Stimulated activated CD8-positive, alpha-beta memory T cell treated with anti-CD3 and anti-CD28 coated beads, Interleukin-4, amount 100 ng/mL, for 1 hour (primary cell): ENCODE data around the gene ZNRF3.
A peak's percentile ranks its signal among the peaks of the same experiment; 100 is the strongest.
"Not testable (repeated sequence)": the region's sequence is repeated elsewhere in the genome, so short reads cannot be mapped to it uniquely, and the experiment has no call there.

Experiments
- DNase-seq, 2 donors: peaks; one replicate each; pipeline ENCODE4 v3.0.0-alpha.2; 2020; ENCODE audit warnings: low read depth in 2 of 2, low spot score in 1 of 2

Gene ZNRF3

DNA sequence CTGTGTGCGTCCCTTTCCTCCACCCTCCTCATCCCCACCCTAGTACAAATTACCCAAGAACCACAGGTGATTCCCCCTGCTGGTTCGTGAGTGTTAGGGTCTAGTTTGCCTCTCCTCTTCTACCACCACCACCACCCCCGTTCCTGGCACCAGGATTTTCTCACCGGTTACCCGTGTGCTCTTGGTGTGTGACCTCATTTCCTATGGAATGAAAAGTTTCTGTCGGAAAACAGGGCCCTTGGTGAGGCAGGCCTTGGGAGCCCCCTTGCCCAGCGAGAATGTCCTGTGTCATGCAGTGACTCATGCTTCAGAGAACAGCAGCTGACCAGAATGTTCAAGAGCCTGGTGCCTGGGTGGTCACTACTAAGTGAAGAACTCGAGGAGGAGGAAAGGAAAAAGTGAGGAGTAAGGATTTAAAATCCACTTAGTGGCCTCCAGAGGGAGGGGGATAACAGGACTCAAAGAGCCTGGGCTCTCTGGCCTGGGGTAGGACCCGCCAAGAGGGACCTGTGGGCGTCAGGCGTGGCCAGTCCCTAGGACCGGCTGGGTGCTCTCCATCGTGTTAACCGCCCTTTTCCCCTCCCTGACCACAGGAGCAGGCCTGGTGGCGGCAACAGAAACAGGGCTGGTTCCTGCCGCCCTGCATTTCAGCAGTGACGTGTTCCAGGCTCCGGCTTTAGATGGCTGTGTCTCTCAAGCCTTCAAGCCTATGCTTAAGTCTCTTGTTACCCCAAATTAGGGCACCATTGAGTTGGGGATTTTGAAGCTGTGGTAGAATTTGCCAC lies 148.0 kb downstream of the ZNRF3 start:
- DNase-seq, result no peak

- no peak for DNase-seq
Observed at GRCh38 chr22:29032014-29032475, 148.7 kb downstream of the ZNRF3 start.

GRCh38 chr22:29032584-29032983 lies 149.2 kb downstream of the ZNRF3 start:
- DNase-seq, result no peak

DNA sequence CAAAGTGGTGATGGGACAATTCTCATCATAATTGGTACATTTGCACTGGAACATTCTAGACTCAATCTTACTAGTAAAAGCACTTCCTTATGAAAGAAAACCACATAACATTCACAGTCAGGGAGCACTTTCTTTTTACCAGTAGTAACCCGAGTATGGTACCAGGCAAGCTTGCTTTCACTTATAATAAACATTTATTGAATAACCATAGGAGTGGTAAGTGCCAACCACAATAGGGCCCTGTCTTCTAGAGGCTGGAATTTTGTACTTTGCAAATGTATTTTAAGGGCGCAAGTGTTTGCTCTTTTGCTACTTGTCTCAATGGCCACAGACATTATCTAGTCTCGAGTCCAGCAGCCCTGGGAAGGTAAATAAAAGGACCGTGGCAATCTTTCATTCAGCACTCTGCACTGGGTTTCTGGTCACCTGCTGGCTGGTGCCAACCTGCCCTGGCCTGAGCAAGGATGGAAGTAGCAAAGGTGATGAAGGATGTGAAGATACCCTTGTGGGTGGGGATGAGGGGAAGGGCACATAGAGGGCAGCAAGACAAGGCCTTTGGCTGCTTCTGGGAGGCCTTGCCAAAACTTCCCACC lies 154.1 kb downstream of the ZNRF3 start:
- no peak for DNase-seq

DNA sequence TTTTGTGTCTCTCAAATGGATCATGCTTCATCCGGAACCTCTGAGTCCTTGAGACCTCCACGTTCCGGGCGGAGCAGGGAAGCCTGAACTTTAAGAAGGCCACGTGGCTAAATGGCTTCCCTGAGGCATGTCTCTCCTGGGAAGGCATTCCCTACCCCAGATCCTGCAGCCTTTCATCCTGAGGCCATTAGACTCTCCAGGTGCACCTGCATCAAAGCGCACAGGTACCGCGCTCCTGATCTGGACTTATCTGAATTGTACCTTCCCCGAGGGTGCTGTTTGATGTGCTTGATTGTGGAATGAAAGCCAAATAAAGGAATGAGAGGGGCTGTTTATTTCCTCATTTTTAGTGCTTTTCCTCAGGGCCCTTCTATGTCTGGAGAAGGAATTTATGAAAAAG lies 155.8 kb downstream of the ZNRF3 start:
- DNase-seq, result no peak

- not testable (repeated sequence) for DNase-seq
Observed at GRCh38 chr22:29039684-29040083, 156.3 kb downstream of the ZNRF3 start.

- DNase-seq, result peak; percentile 35 to 41
Observed at GRCh38 chr22:29040385-29041275, 157.3 kb downstream of the ZNRF3 start.

DNA sequence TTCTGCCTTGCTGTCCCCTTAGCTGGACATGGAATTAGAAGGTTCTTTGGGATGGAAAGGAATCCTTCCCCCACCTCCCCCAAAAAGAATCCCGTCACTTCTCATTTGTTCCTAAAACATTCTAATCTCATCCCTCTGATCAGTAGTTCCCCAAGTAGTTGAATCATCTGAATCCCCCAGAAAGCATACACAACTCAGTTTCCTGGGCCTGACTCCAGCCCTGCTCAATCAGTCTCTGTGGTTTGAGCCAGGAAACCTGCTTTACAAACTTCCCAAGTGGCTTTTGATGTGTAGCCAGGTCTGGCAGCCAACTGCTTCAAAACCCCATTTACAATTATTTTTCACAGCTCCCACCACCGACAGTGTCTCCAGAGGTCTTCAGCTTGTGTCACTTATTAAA lies 158.0 kb downstream of the ZNRF3 start:
- no peak for DNase-seq

DNA sequence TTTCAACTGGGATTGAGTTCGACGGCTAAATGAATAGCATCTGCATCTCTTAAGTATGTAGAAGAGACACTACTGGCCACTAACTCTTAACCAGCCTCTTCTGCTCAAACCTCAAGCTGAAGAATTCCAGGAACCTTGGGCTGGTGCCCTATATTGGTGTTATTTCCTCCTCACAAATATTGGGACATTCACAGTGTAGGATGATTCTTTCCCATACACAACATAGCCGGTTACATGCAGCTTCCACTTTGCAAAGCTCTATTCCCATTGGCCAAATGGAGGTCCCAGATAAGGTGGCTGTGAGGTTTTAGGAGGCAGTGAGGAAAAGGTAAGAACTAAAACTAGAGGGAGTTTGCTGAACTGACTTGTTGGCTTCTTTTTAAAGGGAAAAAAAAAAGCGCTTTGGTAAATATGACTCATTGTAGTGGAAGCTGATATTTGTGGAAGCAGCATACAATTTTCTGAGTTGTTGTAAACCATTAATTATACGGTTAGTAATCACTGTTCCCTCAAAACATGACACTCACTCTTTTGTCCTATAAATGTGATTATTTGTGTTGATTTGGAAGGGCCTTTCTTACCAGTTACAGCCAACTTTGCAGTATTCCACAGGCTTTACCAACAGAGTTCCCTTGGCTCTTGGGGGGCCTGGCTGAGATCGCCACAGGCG lies 160.7 kb downstream of the ZNRF3 start:
- DNase-seq, result no peak

DNA sequence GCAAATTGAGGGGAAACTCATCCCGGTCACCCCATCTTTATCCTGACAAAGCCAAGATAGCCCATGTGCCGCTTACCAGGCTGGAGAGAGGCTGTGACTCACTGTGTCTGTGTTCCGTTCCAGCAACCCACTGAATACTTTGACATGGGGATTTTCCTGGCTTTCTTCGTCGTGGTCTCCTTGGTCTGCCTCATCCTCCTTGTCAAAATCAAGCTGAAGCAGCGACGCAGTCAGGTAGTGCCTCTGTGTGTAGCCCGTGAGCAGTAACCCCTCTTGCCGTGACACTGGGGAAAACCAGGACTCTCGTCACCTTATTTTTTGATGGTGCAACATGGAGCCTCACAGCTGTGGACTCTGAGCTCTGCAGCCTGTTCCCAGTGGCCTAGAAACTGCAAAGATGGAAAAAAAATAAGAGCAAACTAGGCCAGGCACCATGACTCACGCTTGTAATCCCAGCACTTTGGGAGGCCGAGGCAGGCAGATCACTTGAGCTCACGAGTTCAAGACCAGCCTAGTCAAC lies 161.3 kb downstream of the ZNRF3 start:
- no peak for DNase-seq

- no peak for DNase-seq
Observed at GRCh38 chr22:29048822-29049654, 165.7 kb downstream of the ZNRF3 start.

GRCh38 chr22:29049655-29050263 lies 166.4 kb downstream of the ZNRF3 start:
- DNase-seq, result no peak

- DNase-seq, result no peak
Observed at GRCh38 chr22:29050457-29050856, 167.1 kb downstream of the ZNRF3 start.

GRCh38 chr22:29053048-29053702 lies 169.8 kb downstream of the ZNRF3 start:
- no peak for DNase-seq

DNA sequence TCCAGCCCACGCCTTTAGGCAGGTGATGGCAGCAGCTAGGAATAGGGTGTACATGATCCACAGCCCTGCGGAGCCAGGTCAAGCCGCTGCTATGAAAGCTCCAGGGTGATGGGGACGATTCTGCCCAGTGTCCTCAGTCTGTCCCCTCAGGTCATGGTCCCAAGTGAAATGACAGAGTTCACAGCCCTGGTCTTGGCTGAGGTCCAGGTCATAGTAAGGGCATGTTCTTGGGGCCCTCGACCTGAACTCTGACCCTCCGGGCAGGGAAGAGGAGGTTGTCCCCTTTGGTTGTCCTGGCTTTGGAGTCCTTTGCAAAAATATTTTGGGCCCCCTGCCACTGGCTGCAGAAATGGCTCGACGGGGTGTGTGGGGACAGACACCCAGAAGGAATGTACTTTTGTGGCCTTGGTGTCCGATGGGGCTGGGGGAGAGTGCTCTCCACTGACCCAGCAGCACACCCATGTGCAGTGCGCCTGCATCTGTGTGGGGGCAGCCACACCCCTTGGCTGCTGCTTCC lies 170.9 kb downstream of the ZNRF3 start:
- no peak for DNase-seq

DNA sequence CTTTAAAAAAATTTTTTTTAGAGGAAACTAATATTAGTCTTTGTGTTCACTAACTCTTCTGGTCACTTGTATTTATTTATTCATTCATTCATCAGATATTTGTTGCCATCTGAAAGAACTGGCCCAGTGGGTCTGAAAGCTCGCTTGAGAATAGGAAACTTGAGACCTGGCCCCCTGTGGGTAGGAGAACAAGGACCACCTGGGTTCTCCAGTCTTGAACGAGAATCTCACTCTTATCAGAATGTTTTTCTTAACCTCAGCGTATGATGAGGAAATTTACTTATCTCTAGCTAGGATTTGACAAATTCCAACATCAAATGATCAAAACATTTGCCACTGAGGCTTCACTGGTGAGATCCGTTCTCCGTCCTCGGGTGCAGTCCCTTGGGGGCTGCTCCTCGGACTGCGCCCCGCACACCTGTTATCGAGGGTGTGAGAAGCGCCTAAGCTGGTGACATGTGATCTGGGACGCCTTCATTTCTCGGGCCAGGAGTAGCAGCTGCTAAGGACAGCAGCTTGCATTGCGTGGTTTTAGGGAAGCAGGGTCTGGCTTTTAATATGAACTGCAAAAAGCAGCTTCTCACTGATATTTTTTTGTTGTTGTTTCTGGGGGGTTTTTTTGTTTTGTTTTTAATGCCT lies 171.9 kb downstream of the ZNRF3 start:
- no peak for DNase-seq

- DNase-seq, result no peak
Observed at GRCh38 chr22:29056472-29056871, 173.1 kb downstream of the ZNRF3 start.

GRCh38 chr22:29060251-29060869 lies 177.0 kb downstream of the ZNRF3 start:
- no peak for DNase-seq
